Measurements from ENCODE around the gene KRTCAP3. TPM values are rescaled to one million over a fixed set of nuclear protein-coding genes. Genes with fewer than 3 reads are reported as not detected.

Gene KRTCAP3
- total and polyA plus RNA-seq, 9 of the 15 experiments (the other 6 are each of a cell fraction or from before 2014, with no cell fraction given), result 0.24 to 1.4 (median 0.73) TPM

DNA sequence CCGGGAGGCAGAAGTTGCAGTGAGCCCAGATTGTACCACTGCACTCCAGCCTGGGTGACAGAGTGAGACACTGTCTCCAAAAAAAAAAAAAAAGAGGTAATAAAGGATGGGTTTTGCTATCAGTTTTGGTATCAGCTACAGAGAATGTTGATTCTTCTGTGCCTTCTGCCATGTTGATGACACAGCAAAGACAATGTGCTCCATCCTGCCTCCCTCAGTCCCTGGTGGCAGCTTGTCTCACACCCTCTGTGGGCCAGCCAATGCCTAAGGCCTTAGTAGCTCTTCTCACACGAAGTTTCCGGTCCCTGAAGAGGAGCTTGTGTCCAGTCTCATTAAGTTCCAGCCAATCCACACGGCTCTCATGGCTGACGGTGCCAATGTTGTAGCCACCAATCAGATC lies 29.8 kb downstream of the KRTCAP3 start (continued):
- TF ChIP-seq EZH2 (IDR thresholded peaks at IDR 0.05; ENCODE audit: borderline replicate concordance, low read depth, low read length), result no peak
- TF ChIP-seq, protein P1, sequence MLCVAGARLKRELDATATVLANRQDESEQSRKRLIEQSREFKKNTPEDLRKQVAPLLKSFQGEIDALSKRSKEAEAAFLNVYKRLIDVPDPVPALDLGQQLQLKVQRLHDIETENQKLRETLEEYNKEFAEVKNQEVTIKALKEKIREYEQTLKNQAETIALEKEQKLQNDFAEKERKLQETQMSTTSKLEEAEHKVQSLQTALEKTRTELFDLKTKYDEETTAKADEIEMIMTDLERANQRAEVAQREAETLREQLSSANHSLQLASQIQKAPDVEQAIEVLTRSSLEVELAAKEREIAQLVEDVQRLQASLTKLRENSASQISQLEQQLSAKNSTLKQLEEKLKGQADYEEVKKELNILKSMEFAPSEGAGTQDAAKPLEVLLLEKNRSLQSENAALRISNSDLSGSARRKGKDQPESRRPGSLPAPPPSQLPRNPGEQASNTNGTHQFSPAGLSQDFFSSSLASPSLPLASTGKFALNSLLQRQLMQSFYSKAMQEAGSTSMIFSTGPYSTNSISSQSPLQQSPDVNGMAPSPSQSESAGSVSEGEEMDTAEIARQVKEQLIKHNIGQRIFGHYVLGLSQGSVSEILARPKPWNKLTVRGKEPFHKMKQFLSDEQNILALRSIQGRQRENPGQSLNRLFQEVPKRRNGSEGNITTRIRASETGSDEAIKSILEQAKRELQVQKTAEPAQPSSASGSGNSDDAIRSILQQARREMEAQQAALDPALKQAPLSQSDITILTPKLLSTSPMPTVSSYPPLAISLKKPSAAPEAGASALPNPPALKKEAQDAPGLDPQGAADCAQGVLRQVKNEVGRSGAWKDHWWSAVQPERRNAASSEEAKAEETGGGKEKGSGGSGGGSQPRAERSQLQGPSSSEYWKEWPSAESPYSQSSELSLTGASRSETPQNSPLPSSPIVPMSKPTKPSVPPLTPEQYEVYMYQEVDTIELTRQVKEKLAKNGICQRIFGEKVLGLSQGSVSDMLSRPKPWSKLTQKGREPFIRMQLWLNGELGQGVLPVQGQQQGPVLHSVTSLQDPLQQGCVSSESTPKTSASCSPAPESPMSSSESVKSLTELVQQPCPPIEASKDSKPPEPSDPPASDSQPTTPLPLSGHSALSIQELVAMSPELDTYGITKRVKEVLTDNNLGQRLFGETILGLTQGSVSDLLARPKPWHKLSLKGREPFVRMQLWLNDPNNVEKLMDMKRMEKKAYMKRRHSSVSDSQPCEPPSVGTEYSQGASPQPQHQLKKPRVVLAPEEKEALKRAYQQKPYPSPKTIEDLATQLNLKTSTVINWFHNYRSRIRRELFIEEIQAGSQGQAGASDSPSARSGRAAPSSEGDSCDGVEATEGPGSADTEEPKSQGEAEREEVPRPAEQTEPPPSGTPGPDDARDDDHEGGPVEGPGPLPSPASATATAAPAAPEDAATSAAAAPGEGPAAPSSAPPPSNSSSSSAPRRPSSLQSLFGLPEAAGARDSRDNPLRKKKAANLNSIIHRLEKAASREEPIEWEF (CRISPR knock-in tag; IDR thresholded peaks at IDR 0.05), result no peak
- peak; percentile 53 for TF ChIP-seq PRDM10 (IDR thresholded peaks at IDR 0.05; ENCODE audit: partially characterized antibody)
- TF ChIP-seq FOXP1 (CRISPR knock-in tag; IDR thresholded peaks at IDR 0.05), result no peak
- no peak for TF ChIP-seq ZNF507 (tag; conservative IDR thresholded peaks at IDR 0.05)
- peak; percentile 77 for TF ChIP-seq C11orf30 (IDR thresholded peaks at IDR 0.05; ENCODE audit: low read depth)
- TF ChIP-seq FUS (optimal IDR thresholded peaks at IDR 0.05; ENCODE audit: low read depth, low read length), result no peak
- no peak for TF ChIP-seq NR0B1 (IDR thresholded peaks at IDR 0.05; ENCODE audit: partially characterized antibody)
- peak; percentile 85 for TF ChIP-seq NFE2 (IDR thresholded peaks at IDR 0.05; ENCODE audit: low read depth)
- no peak for TF ChIP-seq NONO (IDR thresholded peaks at IDR 0.05; ENCODE audit: low read depth in 2 of 2, low read length in 1 of 2)
- TF ChIP-seq ADNP (tag; IDR thresholded peaks at IDR 0.05), result no peak
- TF ChIP-seq SMAD2 (IDR thresholded peaks at IDR 0.05; ENCODE audit: low read depth, low read length), result no peak
- peak; percentile 52; the same call in 1 of the 2 replicates for TF ChIP-seq EHMT2 (IDR thresholded peaks at IDR 0.05)
- no peak for TF ChIP-seq ATF7 (IDR thresholded peaks at IDR 0.05)
- TF ChIP-seq ZNF232 (CRISPR knock-in tag; IDR thresholded peaks at IDR 0.05), result no peak
- no peak for TF ChIP-seq FIP1L1 (IDR thresholded peaks at IDR 0.05; ENCODE audit: low read depth, low read length, poor library complexity, severe bottlenecking)
- no peak for TF ChIP-seq RFX7 (CRISPR knock-in tag; IDR thresholded peaks at IDR 0.05)
